IMR-90 (cell line): ENCODE data around the gene NCLN. TPM values are rescaled to one million over a fixed set of nuclear protein-coding genes. Genes with fewer than 3 reads are reported as not detected.

Experiments
- ATAC-seq: fragments of 200-7000 bp; cut with Tn5 transposase; 2 replicates; pipeline ENCODE4 v1.9.1; 2020; ENCODE audit warnings: low read depth, mild to moderate bottlenecking, moderate library complexity
- BruUV-seq: library from RNA; stranded (reverse); fragments of 400-500 nt; replicated peaks from 2 replicates; lab custom pipeline; 2021; lab: Mats Ljungman, UMichigan
- CTCF ChIA-PET: fragments of 300-600 bp; formaldehyde crosslinking; extraction: SDS; loops from one replicate; lab custom pipeline; 2021; ENCODE audit warnings: antibody characterized with exemption; lab: Yijun Ruan, JAX
- POLR2A ChIA-PET: fragments of 300-600 bp; sonication (Branson Sonifier 250); formaldehyde crosslinking; loops from one replicate; lab custom pipeline; 2022; ENCODE audit warnings: antibody characterized with exemption; ENCODE audit not compliant: unreplicated experiment; lab: Charles Lee
- DNase-seq: peaks from one replicate; pipeline ENCODE4 v3.0.0; 2013
- H2AFZ ChIP-seq: replicated peaks from 2 replicates; pipeline ENCODE3; 2013; ENCODE audit warnings: low read length, mild to moderate bottlenecking; ENCODE audit not compliant: poor library complexity
- H2AK5ac ChIP-seq: 2 replicates; pipeline ENCODE4 v1.6.1; 2013; ENCODE audit warnings: low read depth, low read length, inconsistent platforms
- H2AK9ac ChIP-seq: replicated peaks from 2 replicates; pipeline ENCODE3; 2013; ENCODE audit warnings: mild to moderate bottlenecking, low read depth, low read length, moderate library complexity; ENCODE audit not compliant: poor library complexity
- H2BK120ac ChIP-seq: 2 replicates; pipeline ENCODE4 v1.6.1; 2013; ENCODE audit warnings: low read depth, low read length, inconsistent platforms
- H2BK15ac ChIP-seq: 3 replicates; pipeline ENCODE4 v1.6.1; 2013; ENCODE audit warnings: low read depth, low read length, inconsistent platforms
- H2BK20ac ChIP-seq: 2 replicates; pipeline ENCODE4 v1.6.1; 2013; ENCODE audit warnings: low read depth, mild to moderate bottlenecking, inconsistent platforms, low read length, moderate library complexity
- H2BK5ac ChIP-seq: 2 replicates; pipeline ENCODE4 v1.6.1; 2013; ENCODE audit warnings: mild to moderate bottlenecking, low read depth, low read length, inconsistent platforms; ENCODE audit not compliant: poor library complexity, severe bottlenecking
- H3K14ac ChIP-seq: replicated peaks from 2 replicates; pipeline ENCODE4 v1.6.1; 2013; ENCODE audit warnings: low read depth, low read length, inconsistent platforms
- H3K18ac ChIP-seq: 2 replicates; pipeline ENCODE4 v1.6.1; 2013; ENCODE audit warnings: low read depth, low read length, control low read depth
- H3K23ac ChIP-seq: 2 replicates; pipeline ENCODE4 v1.6.1; 2013; ENCODE audit warnings: low read depth, low read length, inconsistent platforms
- H3K27ac ChIP-seq: 2 replicates; pipeline ENCODE4 v1.5.1; 2013; ENCODE audit warnings: mild to moderate bottlenecking, control low read depth, low read length; ENCODE audit not compliant: insufficient read depth
- H3K27me3 ChIP-seq: 2 replicates; pipeline ENCODE4 v1.6.1; 2013; ENCODE audit warnings: low read length; ENCODE audit not compliant: control insufficient read depth, insufficient read depth
- H3K36me3 ChIP-seq: 2 replicates; pipeline ENCODE4 v1.6.1; 2013; ENCODE audit warnings: low read length, mixed read lengths; ENCODE audit not compliant: control insufficient read depth, insufficient read depth
- H3K4ac ChIP-seq: 2 replicates; pipeline ENCODE4 v1.6.1; 2013; ENCODE audit warnings: low read depth, low read length, inconsistent platforms
- H3K4me1 ChIP-seq: 2 replicates; pipeline ENCODE4 v1.6.1; 2013; ENCODE audit warnings: low read length, mixed read lengths; ENCODE audit not compliant: control insufficient read depth, insufficient read depth
- H3K4me2 ChIP-seq: 2 replicates; pipeline ENCODE4 v1.6.1; 2013; ENCODE audit warnings: low read depth, mild to moderate bottlenecking, control low read depth, low read length, moderate library complexity
- H3K4me3 ChIP-seq: 2 replicates; pipeline ENCODE4 v1.5.1; 2013; ENCODE audit warnings: low read depth, mild to moderate bottlenecking, control low read depth, low read length, moderate library complexity; ENCODE audit not compliant: insufficient read depth
- H3K56ac ChIP-seq: 2 replicates; pipeline ENCODE4 v1.6.1; 2013; ENCODE audit warnings: low read length, inconsistent platforms; ENCODE audit not compliant: insufficient read depth; ENCODE audit errors: extremely low read depth
- H3K79me1 ChIP-seq, 2 experiments: 2 replicates each; pipeline ENCODE4 v1.6.1; 2013; ENCODE audit warnings: low read length in 2 of 2, inconsistent platforms in 1 of 2, low read depth in 1 of 2
- H3K9ac ChIP-seq: 2 replicates; pipeline ENCODE4 v1.6.1; 2013; ENCODE audit warnings: low read depth, low read length, control low read depth
- H3K9me1 ChIP-seq: 2 replicates; pipeline ENCODE4 v1.6.1; 2013; ENCODE audit warnings: low read length, inconsistent platforms; ENCODE audit not compliant: insufficient read depth
- H3K9me3 ChIP-seq: 2 replicates; pipeline ENCODE4 v1.6.1; 2013; ENCODE audit warnings: low read length; ENCODE audit not compliant: control insufficient read depth, insufficient read depth
- H4K20me1 ChIP-seq: 2 replicates; pipeline ENCODE4 v1.6.1; 2013; ENCODE audit warnings: low read length, inconsistent platforms; ENCODE audit not compliant: insufficient read depth
- H4K5ac ChIP-seq: 2 replicates; pipeline ENCODE4 v1.6.1; 2013; ENCODE audit warnings: mild to moderate bottlenecking, low read depth, low read length, control low read depth
- H4K8ac ChIP-seq, 2 experiments: 2 replicates each; pipeline ENCODE4 v1.6.1; 2013; ENCODE audit warnings: low read depth in 2 of 2, low read length in 2 of 2, control low read depth in 1 of 2, inconsistent platforms in 1 of 2
- H4K91ac ChIP-seq: 2 replicates; pipeline ENCODE4 v1.6.1; 2013; ENCODE audit warnings: low read depth, low read length, inconsistent platforms; ENCODE audit not compliant: insufficient read depth
- CEBPB ChIP-seq: IDR thresholded peaks from 2 replicates; pipeline ENCODE4 v1.6.1; 2012; ENCODE audit warnings: low read depth, low read length, improper control_type of control experiment
- CHD1 ChIP-seq: IDR thresholded peaks from 2 replicates; pipeline ENCODE4 v1.6.1; 2012; ENCODE audit warnings: low read depth, low read length, improper control_type of control experiment
- ELK1 ChIP-seq: fragments of 150-350 bp; IDR thresholded peaks from 2 replicates; pipeline ENCODE4 v1.6.1; 2016; ENCODE audit warnings: low read depth, mild to moderate bottlenecking, low read length, moderate library complexity, borderline replicate concordance
- FOS ChIP-seq: fragments of 150-350 bp; IDR thresholded peaks from 2 replicates; pipeline ENCODE4 v1.6.1; 2016; ENCODE audit warnings: low read depth, low read length
- MAFK ChIP-seq: IDR thresholded peaks from 2 replicates; pipeline ENCODE4 v1.6.1; 2012; ENCODE audit warnings: low read depth, low read length, improper control_type of control experiment
- MAZ ChIP-seq: IDR thresholded peaks from 2 replicates; pipeline ENCODE4 v1.6.1; 2012; ENCODE audit warnings: low read depth, mild to moderate bottlenecking, low read length, improper control_type of control experiment, moderate library complexity, borderline replicate concordance
- MXI1 ChIP-seq: IDR thresholded peaks from 2 replicates; pipeline ENCODE4 v1.6.1; 2012; ENCODE audit warnings: low read depth, mild to moderate bottlenecking, low read length, moderate library complexity, borderline replicate concordance
- NFE2L2 ChIP-seq: fragments of 150-350 bp; IDR thresholded peaks from 2 replicates; pipeline ENCODE4 v1.6.1; 2016; ENCODE audit warnings: low read depth, mild to moderate bottlenecking, low read length
- POLR2A ChIP-seq: IDR thresholded peaks from 2 replicates; pipeline ENCODE4 v1.6.1; 2012; ENCODE audit warnings: mild to moderate bottlenecking, low read depth, low read length
- RCOR1 ChIP-seq: IDR thresholded peaks from 2 replicates; pipeline ENCODE4 v1.6.1; 2012; ENCODE audit warnings: mild to moderate bottlenecking, low read length, improper control_type of control experiment; ENCODE audit not compliant: insufficient replicate concordance
- RFX5 ChIP-seq: IDR thresholded peaks from 2 replicates; pipeline ENCODE4 v1.8.0; 2012; ENCODE audit warnings: low read depth, mild to moderate bottlenecking, low read length, moderate library complexity
- SMC3 ChIP-seq: fragments of 150-350 bp; IDR thresholded peaks from 2 replicates; pipeline ENCODE4 v1.6.1; 2016; ENCODE audit warnings: low read depth, mild to moderate bottlenecking, antibody characterized with exemption, low read length, moderate library complexity
- USF2 ChIP-seq: fragments of 150-350 bp; IDR thresholded peaks from 2 replicates; pipeline ENCODE4 v1.6.1; 2017; ENCODE audit warnings: mild to moderate bottlenecking, antibody characterized with exemption, low read length, low read depth
- WGBS, 2 experiments: methylation state at CpG; one replicate each; pipeline versions ENCODE4 v1.1.5 to v1.1.7; 2013; ENCODE audit warnings: missing lambda C conversion rate in 2 of 2; ENCODE audit not compliant: insufficient read length in 1 of 2; ENCODE audit errors: extremely low coverage in 2 of 2; 5-methylcytosine and 5-hydroxymethylcytosine counted together
- dilution Hi-C: fragments of 300-500 bp; cut with HindIII; formaldehyde crosslinking; loops from one replicate; pipeline ENCODE4 v1.14.3; 2018; ENCODE audit warnings: low sequenced_read_pairs; ENCODE audit not compliant: unreplicated experiment
- in situ Hi-C: fragments of 300-500 bp; cut with MboI; formaldehyde crosslinking; loops from 3 replicates; pipeline ENCODE4 v1.14.3; 2019; ENCODE audit warnings: low sequenced_read_pairs, inconsistent platforms, mixed read lengths
- intact Hi-C: fragments of 100-400 bp; cut with micrococcal nuclease; formaldehyde crosslinking; loops from 2 replicates; pipeline ENCODE4 v1.10.0; 2022
- polyA plus RNA-seq, 3 experiments: library from polyadenylated mRNA; depleted of rRNA; stranded (reverse); fragments of >200 nt; gene quantifications; 2 replicates each; pipeline ENCODE4 v1.2.3, GENCODE V29; 2012; ENCODE audit warnings: low replicate concordance in 1 of 3
- total RNA-seq: library from RNA; depleted of rRNA; stranded (reverse); fragments of >200 nt; gene quantifications from 2 replicates; pipeline ENCODE4 v1.2.3, GENCODE V29; 2012
- TF ChIP-seq, protein P1 (sequence below): conservative IDR thresholded peaks from 2 replicates; pipeline ENCODE4 v1.5.1; 2012; ENCODE audit warnings: mild to moderate bottlenecking, low read depth, low read length, improper control_type of control experiment

NCLN gene
- total and polyA plus RNA-seq, 2 of the 4 experiments (the other 2 are of a cell fraction) = 32.8 to 90.8 TPM

DNA sequence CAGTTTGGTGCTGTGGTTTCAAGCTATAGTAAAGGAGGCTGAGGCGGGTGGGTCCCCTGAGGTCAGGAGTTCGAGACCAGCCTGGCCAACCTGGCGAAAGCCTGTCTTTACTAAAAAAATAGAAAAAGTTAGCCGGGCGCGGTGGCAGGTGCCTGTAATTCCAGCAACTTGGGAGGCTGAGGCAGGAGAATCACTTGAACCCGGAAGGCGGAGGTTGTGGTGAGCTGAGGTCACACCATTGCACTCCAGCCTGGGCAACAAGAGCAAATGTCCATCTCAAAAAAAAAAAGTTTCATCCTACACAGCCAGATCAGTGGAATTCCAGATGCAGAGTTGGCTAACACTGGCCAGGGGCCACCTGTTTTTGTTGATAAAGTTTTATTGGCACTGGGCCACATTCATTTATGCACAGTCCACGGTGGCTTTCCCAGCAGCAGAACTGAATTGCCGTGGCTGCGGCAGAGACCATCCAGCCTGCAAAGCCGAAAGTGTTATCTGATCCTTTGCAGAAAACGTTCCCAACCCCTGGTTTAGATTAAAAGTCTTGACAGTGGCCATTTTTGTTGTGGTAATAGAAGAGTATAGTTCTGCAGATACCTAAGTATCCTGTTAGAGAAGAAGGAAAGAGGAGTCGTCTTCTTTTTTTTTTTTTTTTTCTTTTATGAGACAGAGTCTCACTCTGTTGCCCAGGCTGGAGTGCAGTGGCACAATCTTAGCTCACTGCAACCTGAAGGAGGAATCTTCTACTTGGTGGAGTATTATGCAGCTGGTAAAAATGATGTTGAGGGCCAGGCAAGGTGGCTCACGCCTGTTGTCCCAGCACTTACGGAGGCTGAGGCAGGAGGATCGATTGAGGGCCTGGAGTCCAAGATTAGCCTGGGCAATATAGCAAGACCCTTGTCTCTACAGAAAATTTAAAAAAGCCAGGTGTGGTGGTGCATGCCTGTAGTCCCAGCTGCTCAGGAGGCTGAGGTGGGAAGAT, 8.7 kb downstream of the NCLN start:
- no peak for DNase-seq
- peaks cover 22% of the 10 kb centered on the region for H3K36me3 ChIP-seq
- no peak overlapping the region for H2AFZ ChIP-seq
- in situ Hi-C loops = no loop called here
- no peak overlapping the region for H4K8ac ChIP-seq
- no peaks in the 10 kb centered on the region for H3K4me1 ChIP-seq
- no peak overlapping the region for H3K27ac ChIP-seq
- no peak overlapping the region for H2BK20ac ChIP-seq
- no peak overlapping the region for H2BK5ac ChIP-seq
- no peak overlapping the region for H4K5ac ChIP-seq
- H3K4me3 ChIP-seq = no peak overlapping the region
- BruUV-seq = TSS peak; percentile 39
- no peak for ATAC-seq
- H3K18ac ChIP-seq = no peak overlapping the region
- no peaks in the 10 kb centered on the region for H3K27me3 ChIP-seq
- no peak overlapping the region for H2BK15ac ChIP-seq
- H3K9me3 ChIP-seq = no peaks in the 10 kb centered on the region
- H3K14ac ChIP-seq = no peak overlapping the region
- no peak overlapping the region for H3K56ac ChIP-seq
- H4K20me1 ChIP-seq = peaks cover 29% of the 10 kb centered on the region
- ChIA-PET CTCF (no interaction called here), POLR2A (interaction anchor here (0.6 kb wide), 1 partner anchor 113 kb away, joined by 4 read pairs; no protein-coding TSS in a partner anchor)
- H3K9ac ChIP-seq = no peak overlapping the region
- no peak overlapping the region for H2AK5ac ChIP-seq
- WGBS, 2 experiments = 100% methylated on average over 7 of the region's 17 CpGs; no CpG with 5 or more reads in 1 of the 2 experiments
- no peak overlapping the region for H2BK120ac ChIP-seq
- intact Hi-C loops = no loop called here
- no peak overlapping the region for H4K91ac ChIP-seq
- no peak overlapping the region for H3K23ac ChIP-seq
- H3K4me2 ChIP-seq = no peak overlapping the region
- no peak overlapping the region for H3K4ac ChIP-seq
- no peak overlapping the region for H2AK9ac ChIP-seq
- no peaks in the 10 kb centered on the region for H3K9me1 ChIP-seq
- dilution Hi-C loops = no loop called here
- H3K79me1 ChIP-seq = peaks cover 0 to 37% of the 10 kb centered on the region in 2 experiments; a peak in 2 of 4 replicates
- TF ChIP-seq FOS (no peak), ELK1 (no peak), SMC3 (no peak), RFX5 (no peak), CHD1 (no peak), MAZ (no peak), MAFK (no peak), RCOR1 (no peak), MXI1 (no peak), USF2 (no peak), CEBPB (no peak), POLR2A (no peak), NFE2L2 (no peak)
- TF ChIP-seq, protein P1, sequence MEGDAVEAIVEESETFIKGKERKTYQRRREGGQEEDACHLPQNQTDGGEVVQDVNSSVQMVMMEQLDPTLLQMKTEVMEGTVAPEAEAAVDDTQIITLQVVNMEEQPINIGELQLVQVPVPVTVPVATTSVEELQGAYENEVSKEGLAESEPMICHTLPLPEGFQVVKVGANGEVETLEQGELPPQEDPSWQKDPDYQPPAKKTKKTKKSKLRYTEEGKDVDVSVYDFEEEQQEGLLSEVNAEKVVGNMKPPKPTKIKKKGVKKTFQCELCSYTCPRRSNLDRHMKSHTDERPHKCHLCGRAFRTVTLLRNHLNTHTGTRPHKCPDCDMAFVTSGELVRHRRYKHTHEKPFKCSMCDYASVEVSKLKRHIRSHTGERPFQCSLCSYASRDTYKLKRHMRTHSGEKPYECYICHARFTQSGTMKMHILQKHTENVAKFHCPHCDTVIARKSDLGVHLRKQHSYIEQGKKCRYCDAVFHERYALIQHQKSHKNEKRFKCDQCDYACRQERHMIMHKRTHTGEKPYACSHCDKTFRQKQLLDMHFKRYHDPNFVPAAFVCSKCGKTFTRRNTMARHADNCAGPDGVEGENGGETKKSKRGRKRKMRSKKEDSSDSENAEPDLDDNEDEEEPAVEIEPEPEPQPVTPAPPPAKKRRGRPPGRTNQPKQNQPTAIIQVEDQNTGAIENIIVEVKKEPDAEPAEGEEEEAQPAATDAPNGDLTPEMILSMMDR = no peak
